Activated naive CD8-positive, alpha-beta T cell treated with anti-CD3 and anti-CD28 coated beads, Interleukin-2, amount 50 U/mL, for 16 hours (primary cell): ENCODE measurements around the gene FGF18.
"Not testable (repeated sequence)": the region's sequence is repeated elsewhere in the genome, so short reads cannot be mapped to it uniquely, and the experiment has no call there.

ENCODE experiments used
- DNase-seq: peaks from one replicate; pipeline ENCODE4 v3.0.0-alpha.2; 2020; ENCODE audit warnings: low read depth, low spot score

Gene FGF18

DNA sequence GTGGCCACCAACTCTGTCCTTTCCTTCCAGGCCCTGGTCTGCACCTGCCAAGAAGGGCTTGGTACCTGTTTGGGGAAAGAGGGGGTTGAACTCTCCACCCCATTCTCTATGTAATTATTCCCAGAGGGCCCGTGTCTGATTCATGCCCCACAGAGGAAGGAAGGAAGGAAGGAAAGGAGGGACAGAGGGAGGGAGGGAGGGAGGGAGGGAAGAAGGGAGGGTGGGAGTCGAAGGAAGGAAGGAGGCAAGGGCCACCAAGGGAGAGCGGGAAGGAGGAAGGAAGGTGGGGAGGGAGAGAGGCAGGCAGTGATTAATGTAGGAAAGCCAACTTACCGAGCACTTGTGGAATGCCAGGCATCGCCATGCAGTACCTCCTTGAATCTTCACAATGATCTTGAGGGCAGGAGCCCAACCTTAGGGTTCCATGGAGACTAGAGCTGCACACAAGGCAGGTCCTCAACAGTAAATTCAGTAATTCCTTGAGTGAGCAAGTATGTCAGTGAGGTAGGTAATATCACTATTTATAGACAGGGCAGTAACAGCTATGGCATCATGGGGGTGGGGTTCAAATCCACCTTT lies 75.8 kb downstream of the FGF18 start:
- no peak for DNase-seq

DNA sequence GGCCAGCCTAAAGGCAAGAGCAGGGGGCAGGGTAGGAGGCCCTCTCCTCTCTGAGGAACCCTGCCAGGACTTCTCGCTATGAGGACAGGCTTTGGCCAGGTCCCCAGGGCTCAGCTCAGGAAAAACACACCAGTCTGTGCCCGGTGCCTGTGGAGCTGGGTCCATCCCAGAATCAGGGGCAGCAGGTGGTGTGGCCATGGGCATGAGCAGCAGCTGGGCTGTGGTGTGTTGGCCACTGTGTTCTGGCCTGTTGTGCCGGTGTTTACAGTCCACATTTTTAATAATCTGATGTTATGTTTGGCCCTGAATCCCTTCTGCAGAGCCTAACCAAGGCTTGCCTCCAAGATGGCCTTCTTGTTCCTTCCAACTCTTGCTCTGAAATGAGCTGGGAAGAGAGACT lies 77.0 kb downstream of the FGF18 start:
- DNase-seq, result no peak

DNA sequence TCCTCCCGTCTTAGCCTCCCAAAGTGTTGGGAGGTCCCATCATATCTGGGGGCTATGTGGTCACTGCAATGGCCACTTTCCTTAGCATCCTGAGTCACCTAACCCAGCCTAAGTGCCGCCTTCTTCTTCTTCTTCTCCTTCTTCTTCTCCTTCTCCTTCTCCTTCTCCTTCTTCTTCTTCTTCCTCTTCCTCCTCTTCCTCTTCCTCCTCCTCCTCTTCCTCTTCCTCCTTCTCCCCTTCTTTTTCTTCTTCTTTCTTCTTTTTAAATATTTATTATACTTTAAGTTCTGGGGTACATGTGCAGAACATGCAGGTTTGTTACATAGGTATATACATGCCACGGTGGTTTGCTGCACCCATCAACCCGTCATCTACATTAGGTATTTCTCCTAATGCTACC lies 78.0 kb downstream of the FGF18 start:
- DNase-seq, result not testable (repeated sequence)

DNA sequence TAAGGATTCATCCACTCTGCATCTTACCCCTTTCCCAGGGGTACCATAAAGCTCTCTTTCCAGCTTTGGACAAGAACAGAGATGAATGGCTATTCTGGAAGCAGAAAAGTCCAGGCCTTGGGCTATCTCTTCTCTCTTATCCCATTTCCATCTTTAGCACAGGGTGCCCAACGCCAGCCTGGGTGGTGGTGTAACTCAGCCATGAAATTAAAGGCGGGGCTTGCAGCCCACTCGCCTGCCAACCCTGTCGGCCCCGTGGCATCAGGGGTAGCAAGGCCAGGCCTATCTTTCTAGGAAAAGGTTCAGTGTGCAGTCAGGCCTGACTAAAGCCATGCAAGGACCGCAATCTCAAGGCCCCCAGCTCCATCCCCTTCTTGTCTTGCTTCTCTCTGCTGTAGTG lies 78.7 kb downstream of the FGF18 start:
- no peak for DNase-seq

DNA sequence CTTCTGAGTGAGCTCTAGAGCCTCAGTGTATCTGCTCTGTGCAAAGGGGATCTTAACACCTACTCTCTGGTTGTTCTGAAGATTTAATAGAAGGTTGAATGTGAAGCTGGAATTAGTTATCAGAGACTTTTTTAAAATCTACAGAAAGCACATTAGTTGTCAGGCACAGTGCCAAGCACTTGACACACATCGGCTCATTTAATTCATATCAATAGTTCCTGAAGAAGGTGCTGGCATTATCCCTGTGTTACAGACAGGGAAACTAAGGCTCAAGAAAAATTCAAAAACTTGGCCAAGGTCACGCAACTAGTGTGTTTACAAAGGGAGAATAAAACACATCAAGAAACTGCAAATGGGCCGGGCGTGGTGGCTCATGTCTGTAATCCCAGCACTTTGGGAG lies 80.2 kb downstream of the FGF18 start:
- DNase-seq, result no peak

DNA sequence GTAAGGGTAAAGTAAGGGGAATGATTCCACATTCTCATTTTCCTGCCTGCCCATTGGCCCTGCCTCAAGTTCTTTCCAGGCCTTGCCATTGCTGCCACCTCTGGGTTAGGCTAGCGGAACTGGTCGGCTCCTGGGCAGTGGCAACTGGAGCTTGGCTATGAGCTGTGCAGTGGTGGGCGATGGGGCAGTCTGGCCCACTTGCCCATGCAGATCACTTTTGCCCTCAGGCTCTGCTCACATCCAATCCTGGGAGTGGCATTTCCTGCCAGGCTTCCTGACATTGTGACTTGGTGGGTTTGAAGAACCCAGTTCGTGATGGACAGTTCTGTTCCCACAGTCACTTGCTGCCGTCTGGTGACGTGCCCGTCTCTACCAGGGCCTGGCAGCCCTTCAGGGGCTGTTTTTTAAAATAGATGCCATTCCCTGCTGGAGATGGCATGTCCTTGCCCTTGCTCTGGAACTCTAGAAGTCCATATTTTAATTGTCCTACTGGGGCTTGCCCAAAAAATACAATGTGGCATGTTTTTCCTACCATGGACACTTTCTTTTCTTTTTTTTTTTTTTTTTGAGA lies 86.1 kb downstream of the FGF18 start:
- DNase-seq, result no peak

DNA sequence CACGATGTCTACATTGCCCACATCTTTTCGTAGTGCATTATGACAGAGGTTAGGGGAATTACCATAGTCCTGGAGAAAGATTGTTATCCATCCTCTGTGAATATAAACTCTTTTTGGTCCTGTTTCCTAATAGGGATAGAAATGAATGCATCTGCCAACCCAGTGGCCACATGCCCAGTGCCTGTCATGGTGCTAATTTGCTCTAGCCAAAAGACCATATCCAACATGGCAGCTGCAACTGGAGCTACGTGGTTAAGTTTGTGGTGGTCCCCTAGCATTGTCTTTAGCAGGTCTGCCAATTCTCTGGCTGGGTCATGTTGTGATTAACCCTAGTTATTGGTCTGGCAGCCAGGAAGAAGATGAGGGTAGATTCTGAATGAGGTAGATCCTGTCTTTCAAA lies 87.5 kb downstream of the FGF18 start:
- DNase-seq, result no peak
